WI38 (cell line): ENCODE measurements around the gene CD209.
"Not testable (repeated sequence)": the region's sequence is repeated elsewhere in the genome, so short reads cannot be mapped to it uniquely, and the experiment has no call there.

ENCODE experiments used
- H3K4me3 ChIP-seq: 2 replicates; pipeline ENCODE4 v1.5.1; 2011; ENCODE audit warnings: low read depth, mild to moderate bottlenecking, control low read depth, low read length
- CTCF ChIP-seq: IDR thresholded peaks from 2 replicates; pipeline ENCODE4 v1.5.1; 2012; ENCODE audit warnings: low read depth, mild to moderate bottlenecking, control low read depth, low read length

CD209 gene

GRCh38 chr19:7767487-7767886 lies 20.2 kb upstream of the CD209 start:
- no peak for TF ChIP-seq CTCF
- no peak overlapping the region for H3K4me3 ChIP-seq

GRCh38 chr19:7766535-7766934 lies 19.2 kb upstream of the CD209 start:
- no peak overlapping the region for H3K4me3 ChIP-seq
- no peak for TF ChIP-seq CTCF

- not testable (repeated sequence) for H3K4me3 ChIP-seq
Observed at GRCh38 chr19:7765043-7765442, 17.7 kb upstream of the CD209 start.

- H3K4me3 ChIP-seq = not testable (repeated sequence)
Observed at GRCh38 chr19:7764157-7764556, 16.8 kb upstream of the CD209 start.

- H3K4me3 ChIP-seq = no peak overlapping the region
- no peak for TF ChIP-seq CTCF
Observed at GRCh38 chr19:7763696-7764095, 16.4 kb upstream of the CD209 start.

GRCh38 chr19:7762719-7763293 lies 15.5 kb upstream of the CD209 start, which contains the start of gene CLEC4M:
TSS of gene CLEC4M (plus strand) at chr19:7763243. CDS start at chr19:7763267, 24 bp downstream.
- H3K4me3 ChIP-seq = no peak within 1 kb of the TSS
- no peak for TF ChIP-seq CTCF

- TF ChIP-seq CTCF = no peak
Observed at GRCh38 chr19:7759156-7759555, 11.8 kb upstream of the CD209 start.

GRCh38 chr19:7757358-7757757 lies 10.0 kb upstream of the CD209 start:
- TF ChIP-seq CTCF = no peak
- H3K4me3 ChIP-seq = no peak overlapping the region

More at GRCh38 chr19:7759156-7759555, 11.8 kb upstream of the CD209 start:
- H3K4me3 ChIP-seq = no peak overlapping the region
